HepG2 (cell line): Measurements from ENCODE around the gene STK11. TPM values are rescaled to one million over a fixed set of nuclear protein-coding genes. Genes with fewer than 3 reads are reported as not detected.
A peak's percentile ranks its signal among the peaks of the same experiment; 100 is the strongest.

Experiments used
- AGO2 ChIP-seq: fragments of 200-400 bp; formaldehyde crosslinking; optimal IDR thresholded peaks from 2 replicates; pipeline ENCODE3; 2017; ENCODE audit warnings: mild to moderate bottlenecking, low read depth, low read length, moderate library complexity
- ARNT2 ChIP-seq: sonication (generic); formaldehyde crosslinking; IDR thresholded peaks from 2 replicates; pipeline ENCODE4 v1.8.0; 2022; ENCODE audit warnings: mild to moderate bottlenecking, low read depth, missing genetic modification reagents, moderate library complexity
- DR1 ChIP-seq: sonication (generic); formaldehyde crosslinking; IDR thresholded peaks from 2 replicates; pipeline ENCODE4 v1.8.0; 2021; ENCODE audit warnings: mild to moderate bottlenecking, missing genetic modification reagents, inconsistent platforms
- ELF4 ChIP-seq: sonication (generic); formaldehyde crosslinking; IDR thresholded peaks from 2 replicates; pipeline ENCODE4 v1.5.0; 2020; ENCODE audit warnings: missing genetic modification reagents, mild to moderate bottlenecking, moderate library complexity, borderline replicate concordance
- FOXM1 ChIP-seq: sonication (generic); formaldehyde crosslinking; IDR thresholded peaks from 2 replicates; pipeline ENCODE4 v1.5.0; 2020; ENCODE audit warnings: missing genetic modification reagents
- GTF2F1 ChIP-seq: fragments of 150-350 bp; IDR thresholded peaks from 2 replicates; pipeline ENCODE4 v1.6.1; 2014; ENCODE audit warnings: low read length
- GTF3A ChIP-seq: sonication (generic); formaldehyde crosslinking; conservative IDR thresholded peaks from 2 replicates; pipeline ENCODE4 v1.4.0; 2020; ENCODE audit warnings: mild to moderate bottlenecking, missing genetic modification reagents
- HHEX ChIP-seq: IDR thresholded peaks from 2 replicates; pipeline ENCODE4 v1.6.1; 2016; ENCODE audit warnings: control low read depth
- HNRNPLL ChIP-seq: fragments of 200-400 bp; formaldehyde crosslinking; IDR thresholded peaks from 2 replicates; pipeline ENCODE4 v1.6.1; 2017; ENCODE audit warnings: mild to moderate bottlenecking, low read depth, low read length; ENCODE audit not compliant: poor library complexity, severe bottlenecking
- IKZF4 ChIP-seq: sonication (generic); formaldehyde crosslinking; IDR thresholded peaks from 2 replicates; pipeline ENCODE4 v1.5.1; 2020; ENCODE audit warnings: borderline replicate concordance, mild to moderate bottlenecking, low read depth, missing genetic modification reagents; ENCODE audit errors: not compliant biosample characterization
- KLF15 ChIP-seq: sonication (generic); formaldehyde crosslinking; IDR thresholded peaks from 2 replicates; pipeline ENCODE4 v1.8.1; 2023; ENCODE audit warnings: borderline replicate concordance, mild to moderate bottlenecking, inconsistent platforms, missing genetic modification reagents, mixed read lengths
- MAZ ChIP-seq, 2 experiments: sonication (generic) in 1 of 2; formaldehyde crosslinking in 1 of 2; IDR thresholded peaks; 2 replicates each; pipeline versions ENCODE4 v1.5.0 to v1.6.1; 2012 to 2020; ENCODE audit warnings: low read depth in 2 of 2, mild to moderate bottlenecking in 2 of 2, borderline replicate concordance in 1 of 2, improper control_type of control experiment in 1 of 2, low read length in 1 of 2, missing genetic modification reagents in 1 of 2, moderate library complexity in 1 of 2
- MIER3 ChIP-seq: IDR thresholded peaks from 2 replicates; pipeline ENCODE4 v1.6.1; 2016; ENCODE audit warnings: missing compliant biosample characterization, borderline replicate concordance
- NFE2 ChIP-seq: sonication (generic); formaldehyde crosslinking; IDR thresholded peaks from 2 replicates; pipeline ENCODE4 v1.4.0; 2020; ENCODE audit warnings: missing genetic modification reagents
- NR3C1 ChIP-seq: sonication (generic); formaldehyde crosslinking; IDR thresholded peaks from 2 replicates; pipeline ENCODE4 v1.4.0; 2020; ENCODE audit warnings: missing genetic modification reagents
- PAF1 ChIP-seq: IDR thresholded peaks from 2 replicates; pipeline ENCODE4 v1.6.1; 2016; ENCODE audit warnings: missing genetic modification reagents, missing compliant biosample characterization
- ZNF12 ChIP-seq: sonication (generic); formaldehyde crosslinking; IDR thresholded peaks from 2 replicates; pipeline ENCODE4 v1.5.0; 2020; ENCODE audit warnings: missing genetic modification reagents
- ZNF597 ChIP-seq: sonication (generic); formaldehyde crosslinking; IDR thresholded peaks from 2 replicates; pipeline ENCODE4 v1.5.0; 2020; ENCODE audit warnings: missing genetic modification reagents
- ZNF629 ChIP-seq: sonication (generic); formaldehyde crosslinking; conservative IDR thresholded peaks from 2 replicates; pipeline ENCODE4 v1.5.0; 2020; ENCODE audit warnings: missing genetic modification reagents
- ZNF772 ChIP-seq: sonication (generic); formaldehyde crosslinking; IDR thresholded peaks from 2 replicates; pipeline ENCODE4 v1.5.0; 2020; ENCODE audit warnings: mild to moderate bottlenecking, missing genetic modification reagents
- ZZZ3 ChIP-seq: sonication (generic); formaldehyde crosslinking; IDR thresholded peaks from 2 replicates; pipeline ENCODE4 v1.4.0; 2020; ENCODE audit warnings: missing genetic modification reagents, mild to moderate bottlenecking, borderline replicate concordance
- polyA plus RNA-seq, 8 experiments: library from polyadenylated mRNA; depleted of rRNA in 3 of 8; stranded (reverse) in 7 of 8; unstranded in 1 of 8; fragments of >200 nt; fragmentation: Illumina TruSeq in 4 of 8; extraction: Trizol in 4 of 8; gene quantifications; 2 replicates each; pipeline versions ENCODE4 v1.2.1 to v1.2.3, GENCODE V29; 2011 to 2016; ENCODE audit warnings: low read depth in 4 of 8, missing spikeins in 1 of 8, mixed read lengths in 1 of 8; ENCODE audit not compliant: insufficient read depth in 1 of 8
- total RNA-seq, 5 experiments: library from RNA; depleted of rRNA; stranded (reverse); fragments of >200 nt; fragmentation: Illumina TruSeq; extraction: Trizol; gene quantifications; 2 replicates each; pipeline ENCODE4 v1.2.3, GENCODE V29; 2016; ENCODE audit warnings: low read depth in 1 of 5
- TF ChIP-seq, protein P1 (sequence below): sonication (generic); formaldehyde crosslinking; IDR thresholded peaks from 2 replicates; pipeline ENCODE4 v1.5.1; 2020; ENCODE audit warnings: mild to moderate bottlenecking, missing genetic modification reagents, moderate library complexity
- TF ChIP-seq, protein P2 (sequence below): sonication (generic); formaldehyde crosslinking; IDR thresholded peaks from 2 replicates; pipeline ENCODE4 v1.5.1; 2020; ENCODE audit warnings: mild to moderate bottlenecking, missing genetic modification reagents, borderline replicate concordance

STK11 gene
- total and polyA plus RNA-seq, 2 of the 13 experiments (the other 11 are each of a cell fraction or from before 2014, with no cell fraction given) = 27.5 to 43.6 TPM

DNA sequence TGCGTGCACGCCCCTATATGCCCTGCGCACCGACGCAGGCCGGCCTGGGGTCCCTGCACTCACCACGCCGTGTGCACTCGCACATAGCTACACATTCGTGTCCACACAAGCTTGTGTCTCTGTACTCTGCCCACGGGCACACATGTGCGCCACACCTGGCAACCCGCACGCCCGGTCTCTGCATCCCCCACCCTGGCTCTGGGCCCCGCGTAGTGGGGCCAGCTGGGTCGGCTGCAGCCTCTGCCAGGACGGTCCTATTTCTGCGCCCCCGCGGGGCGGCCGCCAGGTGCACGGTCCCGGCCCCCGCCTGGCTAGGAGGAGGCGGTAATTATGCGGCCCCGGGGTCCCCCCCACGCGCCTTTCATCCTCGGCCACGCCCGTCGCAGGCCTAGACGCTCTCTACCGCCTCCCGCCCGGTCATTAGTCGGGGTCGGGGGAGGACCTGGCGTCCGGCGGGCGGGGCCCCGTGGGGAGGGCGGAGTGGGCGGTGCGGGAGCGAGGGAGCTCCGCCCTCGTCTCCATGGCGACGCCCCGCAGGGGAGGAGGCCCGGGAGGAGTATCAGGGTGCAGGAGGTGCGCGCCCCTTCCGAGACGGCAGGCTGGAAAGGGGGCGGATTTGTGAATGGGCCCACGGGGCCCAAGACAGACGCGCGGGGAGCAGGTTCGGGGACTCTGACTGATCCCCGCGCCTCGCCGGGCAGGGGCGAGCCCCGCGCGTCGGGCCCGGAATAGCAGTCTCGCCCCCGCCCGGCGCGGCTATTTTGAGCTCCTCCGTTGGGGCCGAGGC lies 60.7 kb downstream of the STK11 start (continued):
- TF ChIP-seq MIER3 (CRISPR knock-in tag) (no peak), ZNF772 (peak; percentile 53; the same call in 1 of the 2 replicates), NR3C1 (no peak), DR1 (CRISPR knock-in tag) (peak; percentile 60), IKZF4 (CRISPR knock-in tag) (no peak), FOXM1 (no peak), GTF3A (CRISPR knock-in tag) (peak; percentile 87; the same call in 1 of the 2 replicates), KLF15 (CRISPR knock-in tag) (no peak), PAF1 (CRISPR knock-in tag) (no peak), ZNF629 (CRISPR knock-in tag) (0 out of 2 replicates have a peak, but pooled peaks have one; percentile 14), ZZZ3 (CRISPR knock-in tag) (0 out of 2 replicates have a peak, but pooled peaks have one; percentile 61), HNRNPLL (peak; percentile 65), ARNT2 (CRISPR knock-in tag) (0 out of 2 replicates have a peak, but pooled peaks have one; percentile 11), MAZ (IDR thresholded peaks at IDR 0.05; ENCODE audit: borderline replicate concordance, low read depth, low read length) (peak; percentile 95), MAZ (CRISPR knock-in tag; IDR thresholded peaks at IDR 0.05; ENCODE audit: low read depth) (peak; percentile 73), NFE2 (CRISPR knock-in tag) (no peak), AGO2 (peak; percentile 83), HHEX (CRISPR knock-in tag) (no peak), GTF2F1 (no peak), ELF4 (CRISPR knock-in tag) (peak; percentile 62; the same call in 1 of the 2 replicates), ZNF597 (CRISPR knock-in tag) (no peak), ZNF12 (CRISPR knock-in tag) (0 out of 2 replicates have a peak, but pooled peaks have one; percentile 13)
- TF ChIP-seq, protein P1, sequence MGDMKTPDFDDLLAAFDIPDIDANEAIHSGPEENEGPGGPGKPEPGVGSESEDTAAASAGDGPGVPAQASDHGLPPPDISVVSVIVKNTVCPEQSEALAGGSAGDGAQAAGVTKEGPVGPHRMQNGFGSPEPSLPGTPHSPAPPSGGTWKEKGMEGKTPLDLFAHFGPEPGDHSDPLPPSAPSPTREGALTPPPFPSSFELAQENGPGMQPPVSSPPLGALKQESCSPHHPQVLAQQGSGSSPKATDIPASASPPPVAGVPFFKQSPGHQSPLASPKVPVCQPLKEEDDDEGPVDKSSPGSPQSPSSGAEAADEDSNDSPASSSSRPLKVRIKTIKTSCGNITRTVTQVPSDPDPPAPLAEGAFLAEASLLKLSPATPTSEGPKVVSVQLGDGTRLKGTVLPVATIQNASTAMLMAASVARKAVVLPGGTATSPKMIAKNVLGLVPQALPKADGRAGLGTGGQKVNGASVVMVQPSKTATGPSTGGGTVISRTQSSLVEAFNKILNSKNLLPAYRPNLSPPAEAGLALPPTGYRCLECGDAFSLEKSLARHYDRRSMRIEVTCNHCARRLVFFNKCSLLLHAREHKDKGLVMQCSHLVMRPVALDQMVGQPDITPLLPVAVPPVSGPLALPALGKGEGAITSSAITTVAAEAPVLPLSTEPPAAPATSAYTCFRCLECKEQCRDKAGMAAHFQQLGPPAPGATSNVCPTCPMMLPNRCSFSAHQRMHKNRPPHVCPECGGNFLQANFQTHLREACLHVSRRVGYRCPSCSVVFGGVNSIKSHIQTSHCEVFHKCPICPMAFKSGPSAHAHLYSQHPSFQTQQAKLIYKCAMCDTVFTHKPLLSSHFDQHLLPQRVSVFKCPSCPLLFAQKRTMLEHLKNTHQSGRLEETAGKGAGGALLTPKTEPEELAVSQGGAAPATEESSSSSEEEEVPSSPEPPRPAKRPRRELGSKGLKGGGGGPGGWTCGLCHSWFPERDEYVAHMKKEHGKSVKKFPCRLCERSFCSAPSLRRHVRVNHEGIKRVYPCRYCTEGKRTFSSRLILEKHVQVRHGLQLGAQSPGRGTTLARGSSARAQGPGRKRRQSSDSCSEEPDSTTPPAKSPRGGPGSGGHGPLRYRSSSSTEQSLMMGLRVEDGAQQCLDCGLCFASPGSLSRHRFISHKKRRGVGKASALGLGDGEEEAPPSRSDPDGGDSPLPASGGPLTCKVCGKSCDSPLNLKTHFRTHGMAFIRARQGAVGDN (CRISPR knock-in tag) = peak; percentile 75
- TF ChIP-seq, protein P2, sequence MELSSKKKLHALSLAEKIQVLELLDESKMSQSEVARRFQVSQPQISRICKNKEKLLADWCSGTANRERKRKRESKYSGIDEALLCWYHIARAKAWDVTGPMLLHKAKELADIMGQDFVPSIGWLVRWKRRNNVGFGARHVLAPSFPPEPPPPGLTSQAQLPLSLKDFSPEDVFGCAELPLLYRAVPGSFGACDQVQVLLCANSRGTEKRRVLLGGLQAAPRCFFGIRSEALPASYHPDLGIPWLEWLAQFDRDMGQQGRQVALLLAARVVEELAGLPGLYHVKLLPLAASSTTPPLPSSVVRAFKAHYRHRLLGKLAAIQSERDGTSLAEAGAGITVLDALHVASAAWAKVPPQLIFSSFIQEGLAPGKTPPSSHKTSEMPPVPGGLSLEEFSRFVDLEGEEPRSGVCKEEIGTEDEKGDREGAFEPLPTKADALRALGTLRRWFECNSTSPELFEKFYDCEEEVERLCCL (CRISPR knock-in tag) = no peak
